ENCODE measurements around the gene SLC26A1. TPM values are rescaled to one million over a fixed set of nuclear protein-coding genes. Genes with fewer than 3 reads are reported as not detected.
A peak's percentile ranks its signal among the peaks of the same experiment; 100 is the strongest.

The SLC26A1 gene
- polyA plus RNA-seq, 6 donors from 2014 or later: 0.22 to 4.3 (median 0.77) TPM; not detected in 1

DNA sequence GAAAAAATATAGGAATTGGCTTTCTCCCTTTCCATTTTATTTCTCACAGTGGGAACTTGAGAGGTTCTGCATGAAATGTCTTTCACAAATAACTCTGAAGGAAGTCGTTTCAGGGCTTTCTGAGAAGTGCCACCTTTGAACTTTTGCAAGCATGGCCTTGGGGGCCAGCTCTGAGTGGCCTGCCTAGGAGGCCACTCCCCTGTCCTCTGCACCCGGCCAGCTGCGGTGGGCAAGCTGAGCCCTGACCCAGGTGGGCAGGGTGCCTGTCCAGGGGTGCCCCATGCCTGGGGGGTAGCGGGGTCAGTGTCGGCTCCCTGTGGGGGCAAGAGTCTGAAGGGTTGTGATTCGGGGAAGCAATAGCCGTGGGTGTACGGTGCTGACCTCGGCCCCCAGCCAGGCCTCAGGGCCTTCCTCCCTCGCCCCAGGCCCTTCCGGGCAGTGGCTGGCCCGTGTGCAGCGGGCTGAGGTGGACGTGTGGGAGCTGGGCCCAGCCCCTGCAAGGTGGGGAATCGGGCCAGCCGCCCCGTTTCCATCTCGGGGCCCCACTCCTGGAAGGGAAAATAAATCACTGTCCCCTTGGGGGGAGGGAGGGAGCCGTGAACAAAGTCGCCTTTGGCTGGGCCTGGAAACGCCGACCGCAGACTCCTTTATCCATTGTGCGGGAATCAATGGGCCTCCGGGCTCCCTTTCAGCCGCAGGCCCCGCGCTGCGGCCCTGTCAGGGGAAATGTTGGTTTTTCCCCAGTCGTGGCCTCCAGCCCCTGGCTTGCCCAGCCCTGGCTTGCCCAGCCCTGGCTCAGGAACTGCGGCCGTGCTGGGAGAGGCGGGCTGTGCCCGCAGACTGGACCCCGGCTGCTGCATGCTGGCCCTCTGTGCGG is 21.3 kb upstream of the SLC26A1 start:
- Mint-ChIP-seq H3K36me3 (no peaks in the 10 kb centered on the region), H3K4me1 (peaks cover 6 to 13% (median 9%) of the 10 kb centered on the region in 3 donors), H3K4me3 (peak overlapping the region in 3 of 8 donors; percentile 12 to 43 (median 34)), H3K27ac (no peak overlapping the region), H3K9me3 (no peaks in the 10 kb centered on the region), H3K27me3 (no peaks in the 10 kb centered on the region)
- ATAC-seq (ENCODE audit: low read depth in 2 of 2): no peak
- no peak for DNase-seq

DNA sequence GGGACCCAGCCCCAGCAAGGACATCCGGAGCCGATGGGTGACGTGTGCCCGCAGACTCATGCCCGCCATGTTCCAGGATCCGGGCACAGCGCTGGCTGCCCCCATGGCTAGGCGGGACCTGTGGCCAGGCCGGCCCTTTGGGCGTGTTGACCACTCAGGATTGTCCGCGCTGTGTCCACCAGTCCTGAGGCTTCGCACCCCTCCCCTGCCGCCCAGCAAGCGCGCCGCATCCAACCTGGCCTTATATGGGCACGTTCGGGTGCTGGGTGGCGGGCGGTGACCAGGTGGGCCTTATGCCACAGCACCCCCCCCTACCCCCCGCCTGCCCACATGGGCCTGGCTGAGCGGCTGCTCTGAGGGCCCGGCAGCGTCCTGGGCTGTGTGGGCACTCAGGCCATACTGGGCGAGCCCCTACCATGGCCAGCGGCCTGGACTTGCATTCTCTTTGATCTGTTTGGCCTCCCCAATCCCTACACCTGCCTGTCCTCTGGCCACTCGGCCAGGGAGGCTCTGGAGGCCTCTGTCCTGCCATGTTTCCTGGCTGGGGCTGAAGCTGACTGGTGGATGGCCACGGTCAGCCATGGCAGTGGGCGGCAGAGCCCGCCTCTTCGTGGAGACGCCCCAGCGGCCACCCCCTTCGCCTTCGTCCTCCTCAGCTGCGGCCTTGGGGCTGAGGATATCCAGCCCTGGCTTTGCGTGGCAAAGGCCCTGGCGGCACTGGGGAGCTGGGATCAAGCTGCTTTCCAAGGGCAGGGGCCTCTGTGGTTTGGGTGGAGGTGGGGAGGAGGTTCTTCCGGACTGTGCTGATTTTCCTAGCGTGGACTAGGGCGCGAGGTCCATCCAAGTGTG is 20.2 kb upstream of the SLC26A1 start:
- H3K36me3 Mint-ChIP-seq: no peaks in the 10 kb centered on the region
- H3K9me3 Mint-ChIP-seq: peaks cover 0 to 1% (median 0%) of the 10 kb centered on the region in 7 donors
- DNase-seq: no peak
- ATAC-seq (ENCODE audit: low read depth in 2 of 2): no peak
- H3K4me3 Mint-ChIP-seq: peak overlapping the region in 7 of 8 donors; percentile 34 to 59 (median 52)
- H3K4me1 Mint-ChIP-seq: peaks cover 11 to 20% (median 16%) of the 10 kb centered on the region in 3 donors
- peak overlapping the region in 1 of 6 donors; percentile 63 for H3K27ac Mint-ChIP-seq
- peaks cover 7% of the 10 kb centered on the region in 3 donors for H3K27me3 Mint-ChIP-seq

DNA sequence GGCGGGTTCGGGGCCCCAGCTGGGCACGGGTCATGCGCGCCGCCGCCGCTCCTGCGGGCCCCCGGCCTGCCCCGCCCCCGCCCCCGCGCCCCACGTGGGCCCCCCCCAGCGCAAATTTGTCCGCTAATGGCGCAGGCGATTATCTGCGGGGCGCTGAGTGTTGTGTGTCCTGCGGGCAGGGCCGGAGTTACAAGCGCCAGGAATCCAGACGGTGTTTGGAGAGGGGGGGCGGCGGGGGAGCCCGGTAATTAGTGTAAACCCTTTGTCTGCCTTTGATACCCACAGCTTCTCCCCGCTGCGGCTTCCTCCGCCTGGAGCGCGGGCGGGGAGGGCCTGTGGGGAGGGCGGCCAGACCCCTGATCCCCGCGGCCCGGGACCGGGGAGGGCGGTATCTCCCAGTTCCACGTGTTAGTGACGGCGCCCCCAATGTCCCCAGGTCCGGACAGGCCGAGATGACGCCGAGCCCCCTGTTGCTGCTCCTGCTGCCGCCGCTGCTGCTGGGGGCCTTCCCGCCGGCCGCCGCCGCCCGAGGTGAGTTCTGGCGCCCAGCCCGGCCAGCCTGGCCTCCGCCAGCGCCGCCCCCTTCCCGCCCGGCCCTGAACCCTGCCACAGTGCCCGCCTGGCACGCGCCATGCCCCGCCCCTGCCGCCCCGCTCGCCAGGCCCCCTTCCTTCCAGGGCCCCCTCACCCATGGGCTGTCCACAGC is 19.0 kb upstream of the SLC26A1 start:
- DNase-seq (peak; percentile 19), ATAC-seq (ENCODE audit: low read depth in 2 of 2) (peak in 1 of 2 donors; percentile 0)
- H3K4me3 Mint-ChIP-seq: peak overlapping the region; percentile 59 to 87 (median 66)
- H3K27me3 Mint-ChIP-seq: peaks cover 17 to 19% (median 18%) of the 10 kb centered on the region in 3 donors
- H3K36me3 Mint-ChIP-seq: peaks cover 0 to under 1% of the 10 kb centered on the region in 2 donors
- H3K4me1 Mint-ChIP-seq: peaks cover 11 to 18% (median 16%) of the 10 kb centered on the region in 3 donors
- H3K27ac Mint-ChIP-seq: peak overlapping the region in 2 of 6 donors; percentile 44 to 70
- peaks cover 0 to 1% (median 0%) of the 10 kb centered on the region in 7 donors for H3K9me3 Mint-ChIP-seq

DNA sequence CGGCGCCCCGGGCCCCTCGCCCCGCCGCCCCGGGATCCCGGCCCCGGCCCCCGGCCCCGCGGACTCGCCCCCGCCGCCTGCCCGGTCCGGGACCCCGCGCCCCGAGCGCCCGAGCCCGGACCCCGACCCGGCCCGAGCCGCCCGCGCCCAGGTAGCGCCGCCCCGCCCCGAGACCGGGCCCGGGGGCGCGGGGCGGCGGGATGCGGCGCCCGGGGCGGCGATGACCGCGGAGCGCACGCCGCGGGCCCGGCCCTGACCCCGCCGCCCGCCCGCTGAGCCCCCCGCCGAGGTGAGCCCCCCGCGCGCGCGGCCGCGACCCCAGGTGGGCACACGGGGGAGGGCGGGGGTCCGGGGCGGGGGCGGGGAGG is 18.4 kb upstream of the SLC26A1 start:
- H3K27ac Mint-ChIP-seq: no peak overlapping the region
- H3K36me3 Mint-ChIP-seq: peaks cover 3 to 6% of the 10 kb centered on the region in 2 donors
- peaks cover 0 to 5% (median 0%) of the 10 kb centered on the region in 7 donors for H3K9me3 Mint-ChIP-seq
- no peak for ATAC-seq (ENCODE audit: low read depth in 2 of 2)
- peaks cover 11 to 18% (median 16%) of the 10 kb centered on the region in 3 donors for H3K4me1 Mint-ChIP-seq
- DNase-seq: no peak
- H3K4me3 Mint-ChIP-seq: peak overlapping the region in 2 of 8 donors; percentile 42 to 94
- H3K27me3 Mint-ChIP-seq: peaks cover 22 to 25% (median 23%) of the 10 kb centered on the region in 3 donors

DNA sequence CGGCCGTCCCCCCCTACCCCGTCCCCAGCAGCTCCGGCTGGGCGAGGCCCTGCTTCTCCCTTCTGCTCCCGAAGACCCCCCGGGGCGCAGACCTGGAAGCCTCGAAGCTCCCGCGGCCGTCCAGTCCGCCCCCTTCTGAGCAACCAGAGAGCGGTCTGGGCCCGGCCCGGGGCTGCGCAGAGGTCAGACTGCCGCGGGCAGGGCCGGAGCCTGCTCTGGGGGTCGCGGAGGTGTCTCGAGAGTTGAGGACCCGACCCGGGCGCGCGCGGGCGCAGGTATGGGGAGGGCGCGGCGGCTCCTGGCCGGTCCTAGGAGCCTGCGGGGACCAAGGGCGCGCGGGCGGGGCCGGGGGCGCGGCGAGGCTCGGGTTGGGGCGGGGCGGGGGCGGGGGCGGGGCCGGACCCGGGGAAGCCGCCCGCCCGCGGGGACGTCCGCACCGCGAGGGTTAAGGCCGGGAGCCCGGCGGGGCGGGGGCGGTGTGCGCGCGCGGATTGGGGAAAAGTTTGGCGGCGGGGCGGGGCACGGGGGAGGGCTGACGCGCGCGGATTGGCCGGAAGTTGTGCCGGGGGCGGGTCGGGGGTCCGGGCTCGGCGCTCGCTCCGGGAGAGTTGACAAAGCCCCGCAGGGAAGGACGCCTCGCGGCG is 17.9 kb upstream of the SLC26A1 start, which contains the start of gene FGFRL1:
FGFRL1 (plus strand) TSS at position 605 of the 644 bp plus-strand sequence. CDS start 860 bp downstream, outside the sequence.
- DNase-seq (peak; percentile 84), ATAC-seq (ENCODE audit: low read depth in 2 of 2) (peak; percentile 61 to 63)
- Mint-ChIP-seq H3K27me3 (peaks cover 26 to 30% (median 28%) of the 10 kb centered on the region in 3 donors), H3K27ac (peak within 1 kb of the TSS; percentile 53 to 92 (median 87)), H3K4me1 (peaks cover 11 to 18% (median 16%) of the 10 kb centered on the region in 3 donors), H3K9me3 (peaks cover 0 to 5% (median 0%) of the 10 kb centered on the region in 7 donors), H3K36me3 (peaks cover 3 to 7% of the 10 kb centered on the region in 2 donors), H3K4me3 (peak within 1 kb of the TSS; percentile 80 to 95 (median 92))

DNA sequence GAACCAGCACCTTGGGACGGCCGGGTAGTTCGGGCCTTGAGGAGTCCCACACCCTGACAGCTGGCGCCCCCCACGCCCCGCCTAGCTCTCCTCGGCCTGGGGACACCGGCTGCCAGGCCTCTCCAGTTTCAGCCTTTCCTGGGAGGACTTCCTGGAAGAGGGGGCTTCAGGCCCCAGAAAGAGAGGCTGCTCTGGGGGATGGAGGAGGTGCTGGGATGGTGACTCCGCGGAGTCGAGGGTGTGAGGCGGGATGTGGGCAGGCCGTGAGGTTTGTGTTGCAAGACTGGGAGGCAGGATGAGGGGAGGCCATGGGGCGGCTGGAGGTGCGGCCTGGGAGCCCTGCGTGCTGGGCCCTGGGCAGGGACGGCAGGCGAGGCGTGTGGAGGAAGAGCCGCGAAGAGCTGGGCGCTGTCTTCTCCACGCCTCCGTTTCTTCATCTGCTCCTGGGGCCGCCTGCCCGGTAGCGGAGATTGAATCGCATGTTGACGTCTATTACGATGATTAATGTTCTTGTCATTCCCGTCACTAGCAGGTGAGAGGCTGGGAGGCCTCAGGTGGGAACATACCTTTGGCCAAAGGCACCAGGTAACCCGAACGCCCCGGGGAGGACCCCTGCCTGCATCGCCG is 17.3 kb upstream of the SLC26A1 start:
- Mint-ChIP-seq H3K27me3 (peaks cover 27 to 35% (median 30%) of the 10 kb centered on the region in 3 donors), H3K9me3 (peaks cover 0 to 5% (median 0%) of the 10 kb centered on the region in 7 donors), H3K4me3 (peak overlapping the region; percentile 80 to 95 (median 92)), H3K36me3 (peaks cover 3 to 7% of the 10 kb centered on the region in 2 donors), H3K4me1 (peaks cover 11 to 18% (median 16%) of the 10 kb centered on the region in 3 donors), H3K27ac (peak overlapping the region; percentile 53 to 92 (median 87))
- DNase-seq (peak; percentile 48), ATAC-seq (ENCODE audit: low read depth in 2 of 2) (peak; percentile 6 to 9)

DNA sequence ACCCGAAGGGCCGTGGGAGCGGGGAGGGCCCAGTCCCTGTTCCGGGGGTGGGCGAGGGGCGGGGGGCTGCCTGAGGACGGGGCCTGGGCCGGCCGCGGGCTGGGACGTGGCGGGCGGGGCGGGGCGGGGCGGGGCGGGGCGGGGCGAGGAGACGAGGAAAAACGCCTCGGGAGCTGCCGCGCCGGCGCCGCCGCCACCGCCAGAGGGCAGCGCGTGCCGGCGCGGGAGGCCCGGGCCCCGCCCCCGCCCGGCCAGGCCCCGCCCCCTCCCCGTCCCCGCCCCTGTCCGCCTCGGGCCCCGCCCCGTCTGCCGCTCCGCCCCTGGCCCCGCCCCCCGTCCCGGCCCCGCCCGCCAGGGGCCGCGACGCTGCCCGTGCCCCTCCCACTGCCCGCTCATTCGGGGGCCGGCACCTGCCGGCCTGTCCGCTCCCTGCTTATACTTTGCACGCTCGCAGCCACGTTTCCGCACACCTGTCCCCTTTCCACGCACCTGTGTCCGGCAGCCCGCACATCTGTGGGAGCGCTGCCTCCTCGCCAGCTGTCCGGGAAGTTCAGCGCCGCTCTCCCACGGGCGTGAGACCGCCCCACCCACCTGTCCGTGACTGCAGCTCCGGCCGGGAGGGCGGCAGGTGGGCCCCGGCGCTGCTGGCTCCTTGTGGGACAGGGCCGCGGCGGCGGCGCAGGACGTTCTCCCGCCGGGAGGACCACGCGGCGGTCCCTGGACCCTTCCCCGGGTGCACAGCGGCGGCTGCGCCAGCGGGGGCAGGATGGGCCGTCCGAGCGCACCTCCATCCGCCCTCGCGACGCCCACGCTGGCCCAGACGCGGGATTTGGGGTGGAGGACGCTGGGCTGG is 16.6 kb upstream of the SLC26A1 start:
- DNase-seq (peak; percentile 73), ATAC-seq (ENCODE audit: low read depth in 2 of 2) (peak; percentile 45 to 56)
- Mint-ChIP-seq H3K27me3 (peaks cover 27 to 41% (median 30%) of the 10 kb centered on the region in 3 donors), H3K4me1 (peaks cover 11 to 18% (median 16%) of the 10 kb centered on the region in 3 donors), H3K9me3 (peaks cover 0 to 5% (median 0%) of the 10 kb centered on the region in 7 donors), H3K36me3 (peaks cover 3 to 7% of the 10 kb centered on the region in 2 donors), H3K27ac (peak overlapping the region in 3 of 6 donors; percentile 47 to 94 (median 84)), H3K4me3 (peak overlapping the region; percentile 86 to 95 (median 92))

DNA sequence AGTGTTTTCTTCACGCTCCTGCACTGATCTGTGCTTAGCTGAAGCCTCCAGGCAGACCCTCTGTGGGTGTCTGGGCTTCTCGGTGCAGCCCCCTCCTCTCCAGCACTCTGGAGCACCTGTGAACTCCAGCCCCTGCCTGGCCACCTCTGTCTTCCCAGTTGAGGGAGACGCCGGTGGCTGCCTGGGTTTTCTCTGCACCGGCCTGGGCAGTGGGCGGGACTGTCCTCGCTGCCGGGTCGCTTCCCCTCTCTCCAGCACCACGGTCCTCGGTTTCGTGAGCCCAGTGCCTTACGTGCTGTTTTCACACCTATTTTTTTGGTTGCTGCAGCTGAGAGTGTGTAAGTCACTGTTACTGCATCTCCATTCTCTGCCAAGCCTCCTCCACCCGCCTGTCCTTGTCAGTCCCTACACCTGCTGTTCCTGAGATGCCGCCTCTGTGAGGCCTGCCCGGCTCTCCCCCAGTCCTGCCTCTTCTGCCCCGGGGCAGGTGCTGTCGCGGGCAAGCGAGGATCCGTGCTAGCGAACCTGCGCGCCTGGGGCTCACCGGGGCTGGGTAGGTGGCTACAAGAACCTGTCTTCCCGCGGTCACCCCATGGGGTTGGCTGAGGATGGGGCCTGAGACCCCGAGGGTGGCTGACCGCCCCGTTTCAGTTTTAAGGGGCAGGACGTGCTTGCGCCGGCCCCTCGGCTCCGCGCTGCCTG is 15.8 kb upstream of the SLC26A1 start:
- Mint-ChIP-seq H3K36me3 (peaks cover 3 to 7% of the 10 kb centered on the region in 2 donors), H3K27me3 (peaks cover 27 to 49% (median 30%) of the 10 kb centered on the region in 3 donors), H3K9me3 (peaks cover 0 to 5% (median 0%) of the 10 kb centered on the region in 7 donors), H3K4me1 (peaks cover 11 to 17% (median 16%) of the 10 kb centered on the region in 3 donors), H3K4me3 (peak overlapping the region; percentile 78 to 94 (median 84)), H3K27ac (peak overlapping the region in 3 of 6 donors; percentile 47 to 95 (median 76))
- ATAC-seq (ENCODE audit: low read depth in 2 of 2) (peak; percentile 8 to 11), DNase-seq (peak; percentile 41)

DNA sequence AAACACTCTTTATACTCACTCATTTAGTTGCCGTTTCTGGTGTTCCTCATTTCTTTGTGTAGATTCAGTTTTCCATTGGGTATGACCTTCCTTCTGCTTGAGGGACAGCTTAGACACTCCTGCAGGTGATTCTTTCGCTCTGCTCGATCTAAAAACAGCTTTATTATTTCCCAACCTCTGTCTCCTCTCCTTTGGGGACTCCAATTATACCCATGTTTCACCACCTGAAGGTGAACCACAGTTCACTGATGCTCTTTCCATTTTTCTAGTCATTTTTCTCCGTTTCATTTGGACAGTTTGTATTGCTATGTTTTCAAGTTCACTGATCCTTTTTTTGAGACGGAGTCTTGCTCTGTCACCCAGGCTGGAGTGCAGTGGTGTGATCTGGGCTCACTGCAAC is 13.7 kb upstream of the SLC26A1 start:
- ATAC-seq (ENCODE audit: low read depth in 2 of 2) (no peak), DNase-seq (no peak)
- Mint-ChIP-seq H3K36me3 (peaks cover 3 to 7% of the 10 kb centered on the region in 2 donors), H3K27me3 (peaks cover 27 to 61% (median 30%) of the 10 kb centered on the region in 3 donors), H3K27ac (peak overlapping the region in 1 of 6 donors; percentile 78), H3K4me1 (peaks cover 14 to 16% (median 15%) of the 10 kb centered on the region in 3 donors), H3K9me3 (peaks cover 0 to 5% (median 0%) of the 10 kb centered on the region in 7 donors), H3K4me3 (peak overlapping the region in 1 of 8 donors; percentile 33)
